Tibial nerve (tissue), 4 donors: Measurements from ENCODE around the gene TNFAIP8.

Experiments
- EP300 ChIP-seq, 2 donors: sonication (generic); formaldehyde crosslinking; IDR thresholded peaks; one replicate each; pipeline ENCODE4 v1.6.1; 2017; ENCODE audit warnings: antibody characterized with exemption in 2 of 2, mild to moderate bottlenecking in 1 of 2
- POLR2A ChIP-seq, 2 donors: fragments of 450-650 bp; IDR thresholded peaks; one replicate each; pipeline ENCODE4 v1.6.1; 2017; ENCODE audit warnings: antibody characterized with exemption in 2 of 2, mild to moderate bottlenecking in 2 of 2, moderate library complexity in 2 of 2
- TF ChIP-seq, protein P1 (sequence below), 5 experiments: fragments of 200-600 bp in 3 of 5; fragments of 450-650 bp in 2 of 5; sonication (generic) in 3 of 5; IDR thresholded peaks; one replicate each; pipeline ENCODE4 v1.5.1; 2016 to 2019; ENCODE audit warnings: antibody characterized with exemption in 5 of 5, mild to moderate bottlenecking in 3 of 5, moderate library complexity in 2 of 5

DNA sequence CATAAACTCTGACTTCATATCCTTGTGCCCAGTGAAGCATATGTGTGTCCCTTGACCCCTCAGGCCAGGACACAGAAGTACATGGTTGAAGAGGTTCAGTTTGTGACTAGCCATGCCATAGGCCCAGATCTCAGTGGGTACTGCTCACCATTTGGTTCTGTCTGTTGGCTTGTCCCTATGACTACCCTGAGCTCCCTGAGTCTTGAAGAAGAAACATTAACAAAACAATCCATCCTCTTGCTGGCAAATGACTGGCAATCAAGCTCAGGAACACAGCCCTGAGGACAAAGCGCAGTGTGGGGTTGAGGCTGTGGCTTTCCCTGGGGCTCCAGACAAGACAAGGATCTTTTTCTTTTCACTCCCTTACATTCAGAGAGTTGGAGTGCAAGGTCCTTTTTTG, 46.3 kb downstream of the TNFAIP8 start:
- TF ChIP-seq, protein P1, sequence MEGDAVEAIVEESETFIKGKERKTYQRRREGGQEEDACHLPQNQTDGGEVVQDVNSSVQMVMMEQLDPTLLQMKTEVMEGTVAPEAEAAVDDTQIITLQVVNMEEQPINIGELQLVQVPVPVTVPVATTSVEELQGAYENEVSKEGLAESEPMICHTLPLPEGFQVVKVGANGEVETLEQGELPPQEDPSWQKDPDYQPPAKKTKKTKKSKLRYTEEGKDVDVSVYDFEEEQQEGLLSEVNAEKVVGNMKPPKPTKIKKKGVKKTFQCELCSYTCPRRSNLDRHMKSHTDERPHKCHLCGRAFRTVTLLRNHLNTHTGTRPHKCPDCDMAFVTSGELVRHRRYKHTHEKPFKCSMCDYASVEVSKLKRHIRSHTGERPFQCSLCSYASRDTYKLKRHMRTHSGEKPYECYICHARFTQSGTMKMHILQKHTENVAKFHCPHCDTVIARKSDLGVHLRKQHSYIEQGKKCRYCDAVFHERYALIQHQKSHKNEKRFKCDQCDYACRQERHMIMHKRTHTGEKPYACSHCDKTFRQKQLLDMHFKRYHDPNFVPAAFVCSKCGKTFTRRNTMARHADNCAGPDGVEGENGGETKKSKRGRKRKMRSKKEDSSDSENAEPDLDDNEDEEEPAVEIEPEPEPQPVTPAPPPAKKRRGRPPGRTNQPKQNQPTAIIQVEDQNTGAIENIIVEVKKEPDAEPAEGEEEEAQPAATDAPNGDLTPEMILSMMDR (IDR thresholded peaks at IDR 0.05) = no peak
- TF ChIP-seq POLR2A (IDR thresholded peaks at IDR 0.05) = no peak
- TF ChIP-seq EP300 (IDR thresholded peaks at IDR 0.05) = no peak
